Testis (tissue), 3 donors: ENCODE measurements around the gene DTNB. TPM values are rescaled to one million over a fixed set of nuclear protein-coding genes. Genes with fewer than 3 reads are reported as not detected.

Experiments used
- DNase-seq: peaks from one replicate; pipeline ENCODE4 v3.0.0-alpha.2; 2019
- H3K27ac ChIP-seq, 2 donors: fragments of 200-600 bp; sonication (generic); one replicate each; pipeline ENCODE4 v1.5.1; 2019
- H3K27me3 ChIP-seq: fragments of 200-600 bp; sonication (generic); one replicate; pipeline ENCODE4 v1.5.1; 2019
- H3K36me3 ChIP-seq: fragments of 200-600 bp; sonication (generic); one replicate; pipeline ENCODE4 v1.5.1; 2017; ENCODE audit warnings: low read depth; ENCODE audit errors: missing control alignments
- H3K4me1 ChIP-seq: fragments of 200-600 bp; sonication (generic); one replicate; pipeline ENCODE4 v1.5.1; 2019
- H3K4me3 ChIP-seq, 2 donors: fragments of 200-600 bp; sonication (generic); one replicate each; pipeline ENCODE4 v1.5.1; 2017 to 2019
- H3K9me3 ChIP-seq: fragments of 200-600 bp; sonication (generic); one replicate; pipeline ENCODE4 v1.5.1; 2017
- CTCF ChIP-seq, 3 experiments: fragments of 450-650 bp in 2 of 3; fragments of 200-600 bp in 1 of 3; sonication (generic) in 1 of 3; IDR thresholded peaks; one replicate each; pipeline ENCODE4 v1.5.1; 2016 to 2019; ENCODE audit warnings: antibody characterized with exemption in 3 of 3, mild to moderate bottlenecking in 2 of 3, moderate library complexity in 1 of 3
- POLR2A ChIP-seq: fragments of 450-650 bp; IDR thresholded peaks from one replicate; pipeline ENCODE4 v1.6.1; 2017; ENCODE audit warnings: antibody characterized with exemption, mild to moderate bottlenecking, moderate library complexity
- WGBS, 2 donors: methylation state at CpG; one replicate each; pipeline ENCODE4 v1.1.5; 2018; 5-methylcytosine and 5-hydroxymethylcytosine counted together
- intact Hi-C: fragments of 100-400 bp; cut with DNase I; formaldehyde crosslinking; loops from one replicate; pipeline ENCODE4 v1.15.1; 2023; ENCODE audit warnings: low total_unique reads
- polyA plus RNA-seq: library from polyadenylated mRNA; stranded (reverse); fragments of 350-450 nt; fragmentation: Illumina TruSeq; extraction: RNeasy Lipid Tissue Mini Kit (QIAGEN cat#74804); gene quantifications from one replicate; pipeline ENCODE4 v1.2.3, GENCODE V29; 2014; ENCODE audit warnings: low read depth, low replicate concordance; ENCODE audit not compliant: insufficient read depth
- total RNA-seq, 2 donors: library from RNA; depleted of rRNA; stranded (reverse); fragments of >200 nt; gene quantifications; one replicate each; pipeline ENCODE4 v1.2.3, GENCODE V29; 2016

DTNB gene
- total and polyA plus RNA-seq, 3 donors from 2014 or later, result 21.9 to 47.3 (median 45.1) TPM

- DNase-seq, result no peak
- H3K4me3 ChIP-seq, result no peak overlapping the region
- no peaks in the 10 kb centered on the region for H3K36me3 ChIP-seq
- TF ChIP-seq POLR2A (no peak), CTCF (IDR thresholded peaks at IDR 0.05) (no peak)
- H3K9me3 ChIP-seq, result no peaks in the 10 kb centered on the region
- 77 to 82% methylated on average over 4 of the region's 4 CpGs for WGBS, 2 donors
- no peaks in the 10 kb centered on the region for H3K4me1 ChIP-seq
- H3K27ac ChIP-seq, result no peak overlapping the region
- H3K27me3 ChIP-seq, result no peaks in the 10 kb centered on the region
- intact Hi-C loops, result no loop called here
Observed at GRCh38 chr2:25586726-25587144, 86.6 kb downstream of the DTNB start.

DNA sequence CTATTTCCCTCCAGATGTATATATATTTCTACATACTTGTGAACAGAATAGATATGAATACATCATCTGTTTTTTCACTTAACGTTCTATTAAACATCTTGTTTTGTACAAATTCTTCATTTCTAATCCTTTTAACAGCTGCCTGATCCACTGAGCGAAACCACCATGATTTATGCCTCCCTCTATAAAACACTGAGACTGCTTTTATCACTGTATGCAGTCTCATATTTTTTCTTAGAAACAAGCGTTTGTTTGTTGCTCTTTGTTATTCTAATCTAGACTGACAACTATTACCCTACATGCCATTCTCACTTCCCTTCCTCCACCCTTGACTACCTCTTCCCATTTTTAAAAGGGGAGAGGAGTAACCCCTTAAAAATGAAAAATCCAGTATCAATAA lies 88.2 kb downstream of the DTNB start:
- H3K4me3 ChIP-seq, result no peak overlapping the region
- no peaks in the 10 kb centered on the region for H3K4me1 ChIP-seq
- no peaks in the 10 kb centered on the region for H3K9me3 ChIP-seq
- DNase-seq, result no peak
- whole genome bisulfite sequencing, 2 donors, result 72 to 78% methylated on average over 3 of the region's 3 CpGs
- TF ChIP-seq CTCF (IDR thresholded peaks at IDR 0.05), result no peak
- TF ChIP-seq POLR2A, result no peak
- H3K27ac ChIP-seq, result no peak overlapping the region
- H3K27me3 ChIP-seq, result no peaks in the 10 kb centered on the region
- H3K36me3 ChIP-seq, result no peaks in the 10 kb centered on the region
- intact Hi-C loops, result no loop called here

- Histone ChIP-seq H3K4me3 (no peak overlapping the region), H3K4me1 (no peaks in the 10 kb centered on the region), H3K27me3 (no peaks in the 10 kb centered on the region), H3K36me3 (no peaks in the 10 kb centered on the region), H3K27ac (no peak overlapping the region), H3K9me3 (no peaks in the 10 kb centered on the region)
- intact Hi-C loops, result no loop called here
- no peak for DNase-seq
- TF ChIP-seq POLR2A (no peak), CTCF (IDR thresholded peaks at IDR 0.05) (no peak)
- 91 to 92% methylated on average over 10 of the region's 10 CpGs for WGBS, 2 donors
Observed at GRCh38 chr2:25582077-25582830, 91.1 kb downstream of the DTNB start.

DNA sequence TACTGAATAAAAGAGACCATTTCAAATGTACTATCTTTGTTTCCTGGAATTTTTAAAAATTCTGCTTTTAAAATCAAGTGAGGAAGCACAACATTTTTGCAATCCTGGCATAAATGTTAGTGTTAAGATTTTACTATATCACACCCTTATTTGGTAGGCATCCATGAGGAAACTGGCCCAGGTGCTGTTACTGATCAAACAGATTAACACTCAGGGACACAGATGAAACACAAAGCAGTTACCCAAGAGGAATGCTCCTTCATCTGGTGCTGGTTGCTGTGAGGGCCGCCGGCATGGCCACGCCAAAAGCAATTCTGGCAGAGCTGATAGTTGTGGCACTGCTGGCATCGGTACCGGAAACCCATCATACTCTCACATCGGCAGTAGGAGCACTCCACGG lies 96.8 kb downstream of the DTNB start:
- Histone ChIP-seq H3K4me1 (no peaks in the 10 kb centered on the region), H3K4me3 (no peak overlapping the region), H3K36me3 (no peaks in the 10 kb centered on the region), H3K9me3 (no peaks in the 10 kb centered on the region), H3K27me3 (no peaks in the 10 kb centered on the region), H3K27ac (no peak overlapping the region)
- 93 to 94% methylated on average over 7 of the region's 7 CpGs for WGBS, 2 donors
- intact Hi-C loops, result no loop called here
- TF ChIP-seq POLR2A (no peak), CTCF (IDR thresholded peaks at IDR 0.05) (no peak)
- DNase-seq, result no peak

DNA sequence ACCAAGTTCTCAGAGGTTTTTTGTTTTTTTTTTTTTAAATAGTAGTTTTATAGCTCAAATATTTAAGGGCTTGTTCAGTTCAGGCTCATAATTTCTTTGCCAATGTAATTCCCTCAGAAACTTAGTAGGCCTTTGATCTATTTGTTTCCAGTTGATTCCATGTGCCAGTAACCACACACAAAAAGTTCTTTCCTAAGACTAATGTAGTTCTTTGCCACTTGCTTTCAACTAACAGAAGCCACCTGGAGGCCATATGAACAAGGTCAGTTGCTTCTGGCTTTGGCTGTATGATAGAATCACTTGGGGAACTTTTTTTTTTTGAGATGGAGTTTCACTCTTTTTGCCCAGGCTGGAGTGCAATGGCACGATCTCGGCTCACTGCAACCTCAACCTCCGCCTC lies 100.7 kb downstream of the DTNB start:
- DNase-seq, result no peak
- WGBS, 2 donors, result 90 to 92% methylated on average over 3 of the region's 3 CpGs

More for the DNA sequence above, 100.7 kb downstream of the DTNB start:
- intact Hi-C loops, result no loop called here
- no peak overlapping the region for H3K27ac ChIP-seq
- H3K27me3 ChIP-seq, result no peaks in the 10 kb centered on the region
- TF ChIP-seq CTCF (IDR thresholded peaks at IDR 0.05), result no peak
- no peak for TF ChIP-seq POLR2A
- no peaks in the 10 kb centered on the region for H3K36me3 ChIP-seq
- no peaks in the 10 kb centered on the region for H3K9me3 ChIP-seq
- no peak overlapping the region for H3K4me3 ChIP-seq
- H3K4me1 ChIP-seq, result peaks cover 10% of the 10 kb centered on the region
